ACHN (cell line): ENCODE results near the gene LAMP1.
"Not testable (repeated sequence)": the region's sequence is repeated elsewhere in the genome, so short reads cannot be mapped to it uniquely, and the experiment has no call there.

Experiments used
- DNase-seq: peaks from one replicate; pipeline ENCODE4 v3.0.0-alpha.2; 2015
- in situ Hi-C: cut with HindIII; loops from 2 replicates; pipeline ENCODE4 v1.10.0; 2017; ENCODE audit warnings: low sequenced_read_pairs, low pct_ligation_motif_present, low pct_unique_long_range_greater_than_20kb

The LAMP1 gene

DNA sequence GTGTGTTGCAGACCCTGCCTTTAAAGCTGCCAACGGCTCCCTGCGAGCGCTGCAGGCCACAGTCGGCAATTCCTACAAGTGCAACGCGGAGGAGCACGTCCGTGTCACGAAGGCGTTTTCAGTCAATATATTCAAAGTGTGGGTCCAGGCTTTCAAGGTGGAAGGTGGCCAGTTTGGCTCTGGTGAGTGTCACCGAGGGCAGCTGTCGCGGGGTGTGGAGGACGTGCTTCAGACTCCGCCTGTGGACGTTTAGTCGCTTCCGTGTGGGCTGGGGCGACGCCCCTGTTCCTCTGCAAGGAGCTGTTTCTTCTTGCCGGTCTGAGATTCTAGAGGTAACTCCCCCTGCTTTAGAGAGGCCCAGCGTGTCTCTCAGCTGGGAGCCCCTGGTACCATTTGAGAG lies 24.5 kb downstream of the LAMP1 start:
- in situ Hi-C loops = no loop called here
- DNase-seq = no peak

DNA sequence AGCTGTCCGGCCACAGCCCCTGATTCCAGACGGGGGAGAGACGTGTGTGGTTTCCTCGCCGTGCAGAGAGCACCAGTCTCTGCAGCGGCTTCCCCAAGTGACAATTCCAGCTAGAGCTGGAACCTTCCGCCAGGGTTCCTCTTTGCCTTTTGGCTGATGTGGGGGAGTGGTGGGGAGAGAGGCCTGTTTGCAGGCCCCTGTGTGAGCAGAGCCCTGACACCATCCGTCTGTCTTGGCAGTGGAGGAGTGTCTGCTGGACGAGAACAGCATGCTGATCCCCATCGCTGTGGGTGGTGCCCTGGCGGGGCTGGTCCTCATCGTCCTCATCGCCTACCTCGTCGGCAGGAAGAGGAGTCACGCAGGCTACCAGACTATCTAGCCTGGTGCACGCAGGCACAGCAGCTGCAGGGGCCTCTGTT lies 25.0 kb downstream of the LAMP1 start:
- in situ Hi-C loops = no loop called here
- DNase-seq = no peak

DNA sequence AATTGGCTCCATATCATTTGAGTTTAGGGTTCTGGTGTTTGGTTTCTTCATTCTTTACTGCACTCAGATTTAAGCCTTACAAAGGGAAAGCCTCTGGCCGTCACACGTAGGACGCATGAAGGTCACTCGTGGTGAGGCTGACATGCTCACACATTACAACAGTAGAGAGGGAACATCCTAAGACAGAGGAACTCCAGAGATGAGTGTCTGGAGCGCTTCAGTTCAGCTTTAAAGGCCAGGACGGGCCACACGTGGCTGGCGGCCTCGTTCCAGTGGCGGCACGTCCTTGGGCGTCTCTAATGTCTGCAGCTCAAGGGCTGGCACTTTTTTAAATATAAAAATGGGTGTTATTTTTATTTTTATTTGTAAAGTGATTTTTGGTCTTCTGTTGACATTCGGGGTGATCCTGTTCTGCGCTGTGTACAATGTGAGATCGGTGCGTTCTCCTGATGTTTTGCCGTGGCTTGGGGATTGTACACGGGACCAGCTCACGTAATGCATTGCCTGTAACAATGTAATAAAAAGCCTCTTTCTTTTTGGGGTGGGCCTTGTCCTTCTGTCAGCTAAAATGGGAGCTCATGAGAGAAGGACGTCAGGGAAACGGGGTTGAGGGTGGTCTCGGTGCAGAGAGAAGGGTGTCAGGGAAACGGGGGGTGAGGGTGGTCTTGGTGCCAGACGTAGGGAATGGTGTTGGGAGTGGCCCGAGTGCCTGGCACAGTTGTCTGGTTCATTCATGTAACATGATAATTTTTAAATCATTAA lies 26.0 kb downstream of the LAMP1 start:
- DNase-seq = no peak

DNA sequence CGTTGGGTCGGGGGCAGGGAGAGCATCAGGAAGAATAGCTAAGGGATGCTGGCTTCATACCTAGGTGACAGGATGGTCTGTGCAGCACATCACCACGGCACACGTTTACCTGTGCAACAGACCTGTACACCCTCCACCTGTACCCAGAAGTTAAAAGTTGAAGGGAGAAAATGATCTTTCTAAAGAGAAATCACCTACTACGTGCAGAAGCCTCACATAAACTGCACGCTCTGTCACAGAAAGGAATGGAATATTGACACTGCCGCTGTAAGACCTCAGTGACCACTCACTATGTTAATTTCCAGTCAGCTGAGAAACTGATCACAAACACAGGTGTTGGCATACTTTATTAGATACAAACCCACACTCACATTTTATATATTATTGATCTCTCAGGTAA lies 26.8 kb downstream of the LAMP1 start:
- in situ Hi-C loops = no loop called here
- DNase-seq = no peak

More for the DNA sequence above, 26.0 kb downstream of the LAMP1 start:
- in situ Hi-C loops = no loop called here

DNA sequence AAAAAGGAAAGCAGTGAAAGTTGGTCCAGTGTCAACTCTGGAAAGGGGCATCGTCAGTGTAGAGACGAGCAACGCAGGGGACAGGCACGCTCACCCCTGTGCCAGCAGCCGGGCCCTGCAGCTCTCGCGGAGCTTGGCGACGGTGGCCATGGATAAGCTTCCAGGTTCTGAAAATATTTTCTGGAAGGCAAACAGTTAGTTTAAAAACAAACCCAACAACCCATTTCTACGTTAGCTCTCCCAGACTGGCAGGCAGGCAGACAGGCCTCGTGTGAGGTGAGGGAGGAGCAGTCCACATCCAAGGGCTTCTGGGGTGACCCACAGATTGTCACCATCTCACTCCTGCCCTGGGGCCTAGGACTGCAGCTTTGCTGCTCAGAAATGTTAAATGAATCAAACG lies 27.4 kb downstream of the LAMP1 start:
- no peak for DNase-seq
- in situ Hi-C loops = no loop called here

DNA sequence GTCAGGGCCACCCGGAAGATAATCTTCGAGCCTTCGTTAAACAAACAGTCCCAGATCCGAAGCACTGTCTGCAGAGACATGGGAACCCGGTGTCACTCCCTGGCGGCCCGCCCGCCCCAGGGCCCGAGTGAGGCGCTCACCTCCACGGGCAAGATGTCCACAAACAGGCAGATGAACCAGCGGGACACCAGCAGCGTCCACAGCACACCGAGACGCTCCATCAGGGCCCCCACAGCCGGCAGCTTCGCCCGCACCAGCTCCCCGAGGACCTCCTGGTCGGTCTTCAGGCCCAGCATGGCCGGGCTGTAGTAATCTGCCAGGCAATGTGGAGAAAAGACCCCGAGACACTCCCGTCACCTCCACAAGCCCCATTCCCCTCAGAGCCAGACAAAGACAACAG lies 28.7 kb downstream of the LAMP1 start:
- in situ Hi-C loops = no loop called here
- DNase-seq = no peak

DNA sequence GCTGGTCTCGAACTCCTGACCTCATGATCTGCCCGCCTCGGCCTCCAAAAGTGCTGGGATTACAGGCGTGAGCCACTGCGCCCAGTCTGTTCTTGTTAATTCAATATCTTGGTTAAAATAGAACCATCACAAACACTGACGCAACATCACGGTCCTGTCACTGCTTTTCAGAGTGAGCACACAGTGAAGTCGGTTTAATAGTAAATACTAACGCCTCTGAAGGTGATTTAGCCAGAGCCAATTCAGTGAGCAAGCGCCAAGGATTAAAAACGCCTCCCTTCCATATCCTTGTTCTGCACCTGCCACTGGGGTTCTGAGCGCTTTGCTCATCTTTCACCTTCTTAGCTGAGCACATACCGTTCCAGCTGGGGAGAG lies 30.3 kb downstream of the LAMP1 start:
- no peak for DNase-seq
- in situ Hi-C loops = no loop called here

DNA sequence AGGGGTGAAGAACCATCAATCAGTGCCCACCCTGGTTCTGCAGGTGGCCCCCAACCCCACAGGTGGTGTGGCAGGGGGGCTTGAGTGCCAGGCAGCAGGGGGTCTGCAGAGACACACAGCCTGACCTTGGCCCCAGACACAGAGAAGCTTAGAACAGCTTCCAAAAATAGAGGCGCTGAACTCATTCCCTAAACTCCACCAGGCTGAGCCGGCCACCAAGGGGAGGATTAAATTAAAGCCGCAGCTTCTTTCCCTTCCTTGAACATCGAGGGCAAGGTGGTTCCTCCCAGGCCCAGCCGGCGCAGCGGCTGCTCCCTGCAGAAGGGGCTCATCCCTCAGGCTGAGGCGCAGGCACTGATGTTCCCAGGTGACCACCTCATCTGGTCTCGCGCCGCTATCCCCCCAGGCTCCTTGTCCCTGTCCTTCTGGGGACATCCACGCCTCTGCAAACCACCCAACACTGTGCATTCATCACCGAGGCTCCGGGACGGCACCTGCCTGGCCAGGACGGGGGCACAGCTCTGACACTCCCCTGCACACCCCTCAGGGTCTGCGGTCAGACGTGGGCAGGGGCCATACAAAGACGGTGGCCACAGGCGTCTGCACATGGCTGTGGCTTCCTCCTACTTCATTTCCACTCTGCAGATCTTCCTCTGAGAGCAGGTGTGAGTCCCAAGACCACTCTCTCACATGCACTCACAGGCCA lies 30.9 kb downstream of the LAMP1 start:
- DNase-seq = no peak
- in situ Hi-C loops = no loop called here

DNA sequence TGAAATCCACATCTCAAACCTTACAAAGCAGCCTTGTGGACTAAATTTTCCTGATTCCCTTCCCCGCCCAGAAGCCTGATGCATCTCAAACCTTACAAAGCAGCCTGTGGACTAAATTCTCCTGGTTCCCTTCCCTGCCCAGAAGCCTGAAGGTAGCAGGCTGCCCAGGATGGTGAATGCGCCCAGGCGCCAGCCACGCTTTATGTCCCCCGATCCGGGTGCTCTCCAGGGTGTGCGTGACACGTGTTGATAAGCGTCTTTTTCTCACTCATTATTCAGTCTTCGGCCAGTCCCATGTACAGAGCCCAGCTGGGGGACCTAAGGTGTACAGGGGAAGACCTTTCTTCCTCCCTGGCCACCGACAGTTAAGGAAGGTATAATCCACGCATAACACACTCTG lies 31.8 kb downstream of the LAMP1 start:
- no peak for DNase-seq
- in situ Hi-C loops = no loop called here

DNA sequence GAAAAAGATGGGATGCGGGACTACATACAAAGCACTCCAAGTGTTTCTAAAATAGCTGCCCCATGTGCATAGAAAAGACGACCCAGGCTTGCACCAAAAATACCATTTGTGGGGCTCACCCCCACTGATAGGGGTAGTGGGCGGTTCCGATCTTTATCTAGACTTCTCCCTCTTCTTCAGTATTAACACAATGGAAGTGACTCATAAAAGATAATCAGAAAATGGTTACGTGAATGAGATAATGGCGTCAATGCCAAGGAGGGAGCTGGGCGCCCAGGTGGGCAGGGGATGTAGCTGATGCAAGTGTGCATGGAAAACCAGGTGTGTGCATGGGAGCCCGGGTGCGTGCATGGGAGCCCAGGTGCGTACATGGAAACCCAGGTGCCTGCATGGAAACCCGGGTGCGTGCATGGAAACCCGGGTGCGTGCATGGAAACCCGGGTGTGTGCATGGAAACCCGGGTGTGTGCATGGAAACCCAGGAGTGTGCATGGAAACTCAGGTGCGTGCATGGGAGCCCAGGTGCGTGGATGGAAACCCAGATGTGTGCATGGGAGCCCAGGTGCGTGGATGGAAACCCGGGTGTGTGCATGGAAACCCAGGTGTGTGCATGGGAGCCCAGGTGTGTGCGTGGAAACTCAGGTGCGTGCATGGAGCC lies 32.7 kb downstream of the LAMP1 start:
- DNase-seq = no peak
- in situ Hi-C loops = no loop called here

DNA sequence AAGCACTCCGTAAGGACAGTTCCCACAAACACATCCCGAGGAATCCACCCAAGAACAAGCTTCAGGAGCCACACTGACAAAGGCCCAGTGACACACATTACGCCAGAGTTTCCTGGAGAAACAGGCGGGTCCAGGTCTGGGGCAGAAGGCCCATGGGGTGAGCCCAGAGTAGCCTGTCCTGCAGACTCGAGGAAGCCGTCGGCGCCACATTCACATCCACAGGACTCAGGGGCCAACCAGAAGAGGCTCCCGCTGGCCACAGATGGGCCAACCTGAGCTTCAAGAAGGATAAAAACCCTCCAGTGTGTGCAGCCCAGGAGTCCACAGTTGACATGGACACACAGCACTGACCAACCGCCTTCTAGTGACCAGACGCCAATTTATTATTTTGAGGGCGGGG lies 35.6 kb downstream of the LAMP1 start:
- DNase-seq = no peak
- in situ Hi-C loops = no loop called here

DNA sequence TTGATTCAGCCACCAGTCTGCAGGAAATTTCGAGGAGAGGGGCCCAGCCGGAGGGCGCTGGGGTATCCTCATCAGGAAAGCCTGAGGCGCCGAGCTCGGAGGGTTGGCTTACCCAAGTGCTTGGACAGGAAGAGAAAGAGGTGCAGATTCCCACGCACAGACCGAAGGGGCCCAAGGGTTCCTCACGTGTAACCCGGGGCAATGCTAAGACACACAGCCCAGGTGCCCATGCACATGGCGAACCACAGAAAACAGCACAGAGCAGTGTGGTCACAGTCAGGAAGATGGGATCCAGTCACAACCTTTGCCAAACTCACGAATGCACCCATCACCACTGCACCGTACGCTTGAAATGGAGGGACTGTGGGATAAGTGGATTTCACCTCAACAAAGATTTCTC lies 36.0 kb downstream of the LAMP1 start:
- no peak for DNase-seq
- in situ Hi-C loops = no loop called here

DNA sequence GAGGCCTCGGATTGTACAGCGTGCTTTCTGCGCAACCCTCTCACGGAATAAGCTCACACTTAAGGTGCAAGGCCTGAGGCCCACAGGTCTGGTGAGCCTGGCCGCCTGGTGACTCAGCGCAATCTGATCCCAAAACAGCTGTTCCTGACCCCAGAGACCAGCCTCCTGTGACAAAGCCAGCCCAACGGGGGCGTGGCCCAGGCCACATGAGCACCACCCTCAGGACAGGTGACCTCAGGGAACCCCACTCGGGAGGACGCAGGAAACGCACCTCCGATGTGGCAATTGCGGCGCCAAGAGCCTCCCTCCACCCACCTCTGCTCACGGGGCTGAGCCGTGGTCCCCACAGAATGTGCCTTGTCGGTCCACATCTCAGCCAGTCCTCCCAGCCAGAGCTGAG lies 40.5 kb downstream of the LAMP1 start:
- in situ Hi-C loops = no loop called here
- DNase-seq = no peak

DNA sequence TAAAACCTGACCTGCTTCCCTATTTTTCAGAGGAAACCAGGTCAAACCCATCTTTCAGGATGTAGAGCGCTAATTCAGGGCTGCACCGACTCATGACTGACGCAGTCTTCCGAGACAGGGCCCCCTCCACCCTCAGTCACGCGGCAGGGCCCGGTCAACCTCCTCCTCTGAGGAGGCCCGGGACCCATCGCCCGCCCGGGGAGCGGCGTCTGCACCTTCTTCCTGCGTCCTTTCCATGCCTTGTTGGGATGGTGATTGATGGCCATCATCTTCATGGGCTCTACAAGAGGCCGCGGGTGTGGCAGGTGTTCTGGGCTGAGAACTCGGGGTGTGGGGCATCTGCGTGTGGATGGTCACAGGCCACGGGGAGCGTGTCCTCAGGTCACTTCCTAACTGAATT lies 40.9 kb downstream of the LAMP1 start:
- no peak for DNase-seq
- in situ Hi-C loops = no loop called here

DNA sequence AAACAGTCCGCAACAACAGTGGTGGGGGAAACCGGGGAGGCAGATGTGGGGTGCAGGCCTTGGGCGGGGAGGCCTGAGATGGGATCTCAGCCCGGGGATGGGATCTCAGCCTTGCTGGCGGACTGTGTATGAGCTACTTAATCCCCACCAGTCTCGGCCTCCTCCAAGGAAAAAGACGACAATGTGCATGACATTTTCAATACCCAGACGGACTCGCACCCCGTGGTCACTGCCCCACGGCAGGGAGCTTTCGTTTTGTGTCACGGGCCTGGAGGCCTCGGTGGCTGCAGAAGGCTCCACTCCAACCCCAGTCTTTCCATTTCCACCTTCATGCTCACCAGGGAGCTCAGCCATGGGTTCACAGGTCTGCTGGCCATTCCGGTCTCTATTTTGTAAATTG lies 41.4 kb downstream of the LAMP1 start:
- no peak for DNase-seq
- in situ Hi-C loops = no loop called here

DNA sequence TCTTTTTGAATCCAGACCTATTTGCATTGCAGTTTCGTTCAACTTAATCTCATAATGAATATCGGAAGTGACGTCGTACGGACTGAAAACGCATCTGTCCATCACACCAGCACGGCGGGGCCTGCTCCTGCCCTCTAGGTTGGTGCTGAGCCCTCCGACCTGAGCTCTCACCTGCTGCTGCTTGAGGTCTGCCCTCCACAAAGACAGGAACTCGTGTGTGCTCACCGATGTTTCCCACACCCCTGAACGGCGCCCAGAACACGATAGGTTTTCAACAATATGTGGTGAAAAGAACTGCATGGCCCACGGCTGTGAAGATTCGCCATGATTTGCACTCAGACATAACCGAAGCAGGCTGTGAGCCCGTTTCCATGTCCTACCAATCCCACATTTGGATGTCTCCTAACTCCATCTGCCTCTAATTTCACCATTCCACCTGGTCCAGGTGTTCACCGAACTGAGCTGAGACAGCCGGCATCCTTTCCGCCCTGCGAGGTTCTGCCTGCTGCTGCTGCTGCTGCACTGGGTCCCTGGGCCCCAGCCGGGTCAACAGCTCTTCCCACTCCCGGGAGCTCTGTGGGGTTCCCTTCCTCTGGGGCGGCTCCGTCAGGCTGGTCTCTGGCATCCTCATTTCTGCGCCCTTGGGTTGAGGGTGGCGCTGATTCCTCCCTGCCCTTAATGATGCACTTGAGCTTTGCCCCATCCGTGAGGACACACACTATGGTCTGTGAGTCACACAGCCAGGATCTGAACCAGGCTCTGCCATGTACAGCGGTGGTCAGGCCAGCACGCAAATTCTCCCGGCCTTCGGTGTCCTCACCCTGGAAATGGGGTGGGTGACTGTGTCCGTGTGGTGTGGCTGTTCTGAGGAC lies 46.0 kb downstream of the LAMP1 start:
- in situ Hi-C loops = no loop called here
- no peak for DNase-seq

DNA sequence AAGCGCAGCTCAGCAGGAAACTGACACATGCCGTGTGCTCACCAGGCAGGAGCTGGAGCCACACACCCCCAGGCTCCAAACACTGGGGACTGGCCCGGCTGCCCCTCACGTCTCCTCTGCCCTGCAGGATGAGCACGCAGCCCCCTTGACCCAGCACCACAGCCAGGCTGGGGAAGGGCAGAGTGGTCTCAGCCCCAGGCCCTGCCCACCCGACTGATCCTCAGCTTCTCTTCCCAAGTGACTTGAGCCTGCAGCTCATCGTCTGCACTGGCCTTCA lies 46.6 kb downstream of the LAMP1 start:
- no peak for DNase-seq
- in situ Hi-C loops = no loop called here

DNA sequence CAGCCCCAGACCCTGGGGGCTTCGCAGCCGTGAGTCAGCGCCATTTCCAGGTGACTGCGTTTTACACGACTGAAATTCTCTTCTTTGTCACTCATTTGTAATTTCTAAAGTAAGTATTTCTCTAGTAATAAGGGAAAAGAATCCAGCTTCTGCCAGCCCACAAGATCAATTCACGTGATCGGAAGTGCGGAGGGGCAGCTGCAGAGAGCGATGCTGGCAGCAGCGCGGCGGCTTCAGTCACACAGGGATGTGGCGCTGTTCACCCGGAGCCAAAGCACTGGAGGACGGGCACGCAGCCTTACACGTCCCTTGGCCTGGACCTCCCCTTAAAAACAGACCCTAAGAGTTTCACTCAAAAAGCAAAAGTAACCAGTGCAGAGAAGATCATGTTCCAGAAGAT lies 48.4 kb downstream of the LAMP1 start:
- in situ Hi-C loops = no loop called here
- DNase-seq = no peak

DNA sequence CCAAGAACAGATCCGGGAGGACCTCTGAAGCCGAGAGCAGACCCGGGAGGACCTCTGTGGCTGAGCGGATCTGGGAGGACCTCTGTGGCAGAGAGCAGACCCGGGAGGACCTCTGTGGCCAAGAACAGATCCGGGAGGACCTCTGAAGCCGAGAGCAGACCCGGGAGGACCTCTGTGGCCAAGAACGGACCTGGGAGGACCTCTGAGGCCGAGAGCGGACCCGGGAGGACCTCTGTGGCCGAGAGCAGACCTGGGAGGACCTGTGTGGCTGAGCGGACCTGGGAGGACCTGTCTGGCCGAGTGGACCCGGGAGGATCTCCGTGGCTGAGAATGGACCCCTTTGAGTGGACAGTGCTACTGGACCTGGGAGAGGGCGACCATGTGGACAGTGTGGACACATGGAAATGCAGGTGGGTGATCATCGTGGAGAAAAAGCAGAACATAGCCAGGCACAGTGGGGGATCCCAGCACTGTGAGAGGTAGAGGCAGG lies 50.7 kb downstream of the LAMP1 start:
- DNase-seq, in situ Hi-C loops: not testable (repeated sequence)
